Neural cell (in vitro differentiated cells): ENCODE data around the gene GPR157. TPM values are rescaled to one million over a fixed set of nuclear protein-coding genes. Genes with fewer than 3 reads are reported as not detected.

Experiments
- H2AFZ ChIP-seq: fragments of 200-600, 300-800 bp; sonication (generic), shearing (Covaris generic); 2 replicates; pipeline ENCODE4 v1.6.0; 2014; ENCODE audit warnings: low read depth, mild to moderate bottlenecking, antibody characterized with exemption, low read length, moderate library complexity
- H3F3A ChIP-seq: fragments of 200-600 bp; shearing (Covaris generic); 2 replicates; pipeline ENCODE4 v1.6.1; 2016; ENCODE audit warnings: mild to moderate bottlenecking, moderate library complexity, mixed read lengths, antibody characterized with exemption, low read length; ENCODE audit not compliant: insufficient read depth, poor library complexity, severe bottlenecking
- H3K27ac ChIP-seq: fragments of 200-600, 300-800 bp; sonication (generic), shearing (Covaris generic); 2 replicates; pipeline ENCODE4 v1.5.1; 2014; ENCODE audit warnings: mild to moderate bottlenecking, low read length, moderate library complexity
- H3K27me3 ChIP-seq: fragments of 300-800, 200-600 bp; sonication (generic), shearing (Covaris generic); 2 replicates; pipeline ENCODE4 v1.6.0; 2014; ENCODE audit warnings: mild to moderate bottlenecking, low read depth, low read length, moderate library complexity; ENCODE audit not compliant: insufficient read depth
- H3K36me3 ChIP-seq: fragments of 300-800, 200-600 bp; sonication (generic), shearing (Covaris generic); 2 replicates; pipeline ENCODE4 v1.5.1; 2014; ENCODE audit warnings: mild to moderate bottlenecking, antibody characterized with exemption, low read length, moderate library complexity; ENCODE audit not compliant: insufficient read depth
- H3K4me2 ChIP-seq: fragments of 300-800, 200-600 bp; sonication (generic), shearing (Covaris generic); 2 replicates; pipeline ENCODE4 v1.6.0; 2014; ENCODE audit warnings: mild to moderate bottlenecking, low read length
- H3K4me3 ChIP-seq: fragments of 300-800, 200-600 bp; sonication (generic), shearing (Covaris generic); 2 replicates; pipeline ENCODE4 v1.5.1; 2014; ENCODE audit warnings: mild to moderate bottlenecking, low read length, moderate library complexity
- H3K79me2 ChIP-seq: fragments of 200-600 bp; shearing (Covaris generic); replicated peaks from 2 replicates; pipeline ENCODE4 v1.6.0; 2014; ENCODE audit warnings: mild to moderate bottlenecking, low read length, moderate library complexity; ENCODE audit not compliant: insufficient read depth
- H3K9ac ChIP-seq: fragments of 300-800, 200-600 bp; sonication (generic), shearing (Covaris generic); 2 replicates; pipeline ENCODE4 v1.6.1; 2016; ENCODE audit warnings: mild to moderate bottlenecking, low read length, mixed read lengths
- H3K9me2 ChIP-seq: fragments of 200-600 bp; shearing (Covaris generic); 2 replicates; pipeline ENCODE4 v1.6.1; 2016; ENCODE audit warnings: mild to moderate bottlenecking, low read length, mixed read lengths; ENCODE audit not compliant: insufficient read depth
- H3K9me3 ChIP-seq: fragments of 200-600, 300-800 bp; sonication (generic), shearing (Covaris generic); 2 replicates; pipeline ENCODE4 v1.6.1; 2016; ENCODE audit warnings: mild to moderate bottlenecking, mixed run types, low read length, moderate library complexity, mixed read lengths
- H4K20me1 ChIP-seq: fragments of 200-600 bp; shearing (Covaris generic); 2 replicates; pipeline ENCODE4 v1.6.1; 2016; ENCODE audit warnings: mild to moderate bottlenecking, mixed run types; ENCODE audit not compliant: insufficient read depth
- EP300 ChIP-seq: fragments of 450-650 bp; conservative IDR thresholded peaks from 2 replicates; pipeline ENCODE4 v1.6.1; 2014; ENCODE audit warnings: antibody characterized with exemption, mild to moderate bottlenecking, moderate library complexity; ENCODE audit not compliant: poor library complexity, severe bottlenecking
- EZH2 ChIP-seq: fragments of 200-600, 300-800 bp; shearing (Covaris generic), sonication (generic); IDR thresholded peaks from 2 replicates; pipeline ENCODE4 v1.6.1; 2014; ENCODE audit warnings: antibody characterized with exemption, low read length, borderline replicate concordance, mild to moderate bottlenecking; ENCODE audit not compliant: insufficient read depth, poor library complexity, severe bottlenecking
- MXI1 ChIP-seq: fragments of 450-650 bp; conservative IDR thresholded peaks from 2 replicates; pipeline ENCODE4 v1.6.1; 2014; ENCODE audit warnings: antibody characterized with exemption, mild to moderate bottlenecking; ENCODE audit not compliant: poor library complexity, severe bottlenecking
- POLR2AphosphoS5 ChIP-seq: IDR thresholded peaks from 2 replicates; pipeline ENCODE4 v1.6.1; 2012
- RAD21 ChIP-seq: fragments of 450-650 bp; conservative IDR thresholded peaks from 2 replicates; pipeline ENCODE4 v1.6.1; 2014; ENCODE audit warnings: antibody characterized with exemption, mild to moderate bottlenecking, moderate library complexity
- REST ChIP-seq: IDR thresholded peaks from 2 replicates; pipeline ENCODE4 v1.6.1; 2012; ENCODE audit warnings: borderline replicate concordance
- SMC3 ChIP-seq: fragments of 450-650 bp; conservative IDR thresholded peaks from 2 replicates; pipeline ENCODE4 v1.6.1; 2014; ENCODE audit warnings: antibody characterized with exemption, mild to moderate bottlenecking, moderate library complexity; ENCODE audit not compliant: poor library complexity
- TAF1 ChIP-seq: IDR thresholded peaks from 2 replicates; pipeline ENCODE4 v1.6.1; 2012; ENCODE audit warnings: low read depth
- polyA plus RNA-seq: library from polyadenylated mRNA; depleted of rRNA; stranded (reverse); fragments of >200 nt; gene quantifications from 2 replicates; pipeline ENCODE4 v1.2.3, GENCODE V29; 2014

Gene GPR157
- polyA plus RNA-seq, 1 donor from 2014 or later, result not detected

DNA sequence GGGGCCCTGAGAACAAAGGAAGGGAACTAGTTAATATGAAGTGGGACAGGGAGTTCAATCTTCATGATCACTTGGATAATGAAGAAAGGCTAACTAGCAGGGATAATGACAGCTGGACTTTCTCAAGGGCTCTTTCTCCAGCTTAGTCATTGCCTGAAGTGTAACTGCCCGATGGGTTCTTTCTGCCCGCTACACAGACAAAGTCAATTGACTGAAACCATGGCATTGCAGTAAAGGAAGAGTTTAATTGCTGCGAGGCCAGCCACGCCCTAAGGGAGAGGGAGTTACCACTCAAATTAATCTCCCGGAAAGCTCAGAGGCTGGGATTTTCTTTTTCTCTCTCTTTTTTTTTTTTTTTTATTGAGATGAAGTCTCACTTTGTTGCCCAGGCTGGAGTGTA lies 42.9 kb downstream of the GPR157 start:
- Histone ChIP-seq H3K9ac (no peak overlapping the region), H3K9me3 (no peaks in the 10 kb centered on the region), H3K4me2 (no peak overlapping the region), H2AFZ (no peak overlapping the region), H3K36me3 (no peaks in the 10 kb centered on the region), H3K79me2 (no peaks in the 10 kb centered on the region), H3K4me3 (no peak overlapping the region), H3F3A (no peaks in the 10 kb centered on the region), H4K20me1 (no peaks in the 10 kb centered on the region), H3K27me3 (no peaks in the 10 kb centered on the region), H3K27ac (no peak overlapping the region), H3K9me2 (no peaks in the 10 kb centered on the region)
- TF ChIP-seq RAD21 (no peak), TAF1 (no peak)

DNA sequence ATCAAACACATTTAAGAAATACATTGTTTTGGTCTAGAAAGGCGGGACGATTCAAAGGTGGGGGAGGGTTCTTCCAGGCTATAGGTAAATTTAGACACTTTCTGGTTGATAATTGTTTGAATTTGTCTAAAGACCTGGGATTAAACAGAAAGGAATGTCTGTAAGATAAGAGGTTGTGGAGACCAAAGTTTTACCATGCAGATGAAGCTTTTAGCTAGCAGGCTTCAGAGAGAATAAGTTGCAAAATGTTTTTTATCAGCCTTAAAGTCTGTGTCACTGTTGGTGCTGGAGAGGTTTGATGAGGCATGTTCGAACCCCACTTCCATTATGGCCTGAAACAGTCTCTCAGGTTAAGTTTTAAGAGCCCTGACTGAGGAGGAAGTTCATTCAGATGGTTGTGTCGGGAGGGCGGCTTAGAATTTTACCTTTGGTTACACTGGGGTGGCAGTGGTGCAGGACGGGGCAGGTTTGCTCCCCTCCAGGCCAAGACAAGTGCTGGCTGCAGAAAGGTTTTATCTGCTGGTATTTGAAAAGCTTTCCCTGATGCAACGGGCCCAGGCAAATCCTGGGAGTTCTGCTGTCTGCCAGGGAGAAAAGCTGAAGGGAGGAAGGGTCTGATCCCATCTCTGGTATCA lies 43.5 kb downstream of the GPR157 start:
- no peak overlapping the region for H3K9ac ChIP-seq
- H3K27me3 ChIP-seq, result no peaks in the 10 kb centered on the region
- no peaks in the 10 kb centered on the region for H4K20me1 ChIP-seq
- no peak for TF ChIP-seq EP300
- no peak for TF ChIP-seq REST
- TF ChIP-seq POLR2AphosphoS5, result no peak
- TF ChIP-seq RAD21, result no peak
- TF ChIP-seq EZH2, result no peak
- no peak for TF ChIP-seq SMC3
- TF ChIP-seq TAF1, result no peak
- no peak for TF ChIP-seq MXI1
- no peak overlapping the region for H3K4me3 ChIP-seq
- H3K4me2 ChIP-seq, result no peak overlapping the region
- H3K36me3 ChIP-seq, result no peaks in the 10 kb centered on the region
- no peaks in the 10 kb centered on the region for H3F3A ChIP-seq
- no peak overlapping the region for H3K27ac ChIP-seq
- H3K79me2 ChIP-seq, result no peaks in the 10 kb centered on the region
- no peaks in the 10 kb centered on the region for H3K9me3 ChIP-seq
- no peaks in the 10 kb centered on the region for H3K9me2 ChIP-seq
- H2AFZ ChIP-seq, result no peak overlapping the region

DNA sequence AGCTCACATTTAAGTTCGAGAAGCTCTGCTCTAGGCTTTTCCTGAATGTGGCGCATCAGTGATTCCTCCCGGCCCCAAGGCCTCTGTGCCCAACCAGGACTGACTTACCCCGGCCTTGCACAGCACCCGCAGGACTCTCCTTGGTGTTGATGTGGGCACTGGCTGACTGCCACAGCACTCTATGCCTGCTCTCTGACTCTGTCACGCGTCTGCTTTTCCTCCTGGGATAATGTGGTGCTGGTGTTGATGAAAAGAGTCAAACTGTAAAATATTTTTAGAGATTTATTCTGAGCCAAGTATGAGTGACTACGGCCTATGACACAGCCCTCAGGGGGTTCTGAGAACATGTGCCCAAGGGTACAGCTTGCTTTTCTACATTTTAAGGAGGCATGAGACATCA lies 44.0 kb downstream of the GPR157 start:
- H3K79me2 ChIP-seq, result no peaks in the 10 kb centered on the region
- no peak overlapping the region for H2AFZ ChIP-seq
- no peaks in the 10 kb centered on the region for H3K27me3 ChIP-seq
- no peak overlapping the region for H3K4me2 ChIP-seq
- H3K9me3 ChIP-seq, result no peaks in the 10 kb centered on the region
- no peak overlapping the region for H3K4me3 ChIP-seq
- no peak overlapping the region for H3K27ac ChIP-seq
- H4K20me1 ChIP-seq, result no peaks in the 10 kb centered on the region
- H3K9ac ChIP-seq, result no peak overlapping the region
- H3F3A ChIP-seq, result no peaks in the 10 kb centered on the region
- H3K36me3 ChIP-seq, result no peaks in the 10 kb centered on the region
- TF ChIP-seq POLR2AphosphoS5, result no peak
- no peak for TF ChIP-seq REST
- TF ChIP-seq MXI1, result no peak
- TF ChIP-seq EP300, result no peak
- H3K9me2 ChIP-seq, result no peaks in the 10 kb centered on the region
